D721Med (cell line): ENCODE data around the gene NCF4.

Experiments
- DNase-seq: peaks from one replicate; pipeline ENCODE4 v3.0.0; 2011; ENCODE audit warnings: low spot score; ENCODE audit not compliant: insufficient read length
- FAIRE-seq: peaks from 2 replicates; lab custom pipeline; 2011; peaks lifted over from hg19 to GRCh38; lab: Jason Lieb, UNC
- TF ChIP-seq, protein P1 (sequence below): IDR thresholded peaks from 2 replicates; pipeline ENCODE4 v1.5.1; 2012; ENCODE audit warnings: mild to moderate bottlenecking, control low read depth; ENCODE audit not compliant: insufficient read depth; ENCODE audit errors: missing control alignments

The NCF4 gene

DNA sequence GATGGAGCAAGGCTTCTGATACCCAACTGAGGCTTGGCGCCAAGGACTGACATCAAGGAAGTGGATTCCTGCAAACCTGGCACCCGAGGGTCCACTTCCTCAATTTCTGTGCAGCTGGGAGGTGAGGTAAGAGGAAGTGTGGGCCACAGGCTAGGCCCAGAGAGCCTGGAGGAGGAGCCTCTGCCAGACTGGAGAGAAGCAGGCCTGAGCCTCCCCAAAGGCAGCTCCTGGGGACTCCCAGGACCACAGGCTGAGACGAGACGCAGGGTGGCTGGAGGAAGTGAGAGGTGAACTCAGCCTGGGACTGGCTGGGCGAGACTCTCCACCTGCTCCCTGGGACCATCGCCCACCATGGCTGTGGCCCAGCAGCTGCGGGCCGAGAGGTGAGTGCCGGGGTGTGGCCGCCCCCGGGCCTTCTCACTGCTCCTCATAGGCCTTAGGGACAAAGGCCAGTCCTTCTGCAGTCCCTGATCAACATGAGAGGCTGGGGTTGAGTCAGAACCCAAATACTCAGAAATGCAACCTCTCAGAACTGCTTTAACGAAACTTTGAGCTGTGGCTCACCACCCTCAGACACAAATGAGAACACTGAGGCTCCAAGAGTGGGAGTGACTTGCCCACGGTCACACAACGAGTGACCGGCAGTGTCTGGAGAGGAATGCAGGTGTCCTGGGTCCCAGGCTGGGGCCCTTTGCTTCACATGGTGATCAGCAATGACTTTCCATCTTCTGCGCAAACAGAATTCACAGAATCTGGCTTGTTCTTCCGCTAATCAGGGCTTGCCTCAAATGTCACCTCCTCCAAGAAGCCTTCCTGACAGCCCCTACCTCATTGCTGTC is at the start of gene NCF4:
Gene NCF4 (plus strand): TSS at position 186 of the 839 bp plus-strand sequence. CDS start 166 bp downstream, at position 352.
- DNase-seq: no peak
- TF ChIP-seq, protein P1, sequence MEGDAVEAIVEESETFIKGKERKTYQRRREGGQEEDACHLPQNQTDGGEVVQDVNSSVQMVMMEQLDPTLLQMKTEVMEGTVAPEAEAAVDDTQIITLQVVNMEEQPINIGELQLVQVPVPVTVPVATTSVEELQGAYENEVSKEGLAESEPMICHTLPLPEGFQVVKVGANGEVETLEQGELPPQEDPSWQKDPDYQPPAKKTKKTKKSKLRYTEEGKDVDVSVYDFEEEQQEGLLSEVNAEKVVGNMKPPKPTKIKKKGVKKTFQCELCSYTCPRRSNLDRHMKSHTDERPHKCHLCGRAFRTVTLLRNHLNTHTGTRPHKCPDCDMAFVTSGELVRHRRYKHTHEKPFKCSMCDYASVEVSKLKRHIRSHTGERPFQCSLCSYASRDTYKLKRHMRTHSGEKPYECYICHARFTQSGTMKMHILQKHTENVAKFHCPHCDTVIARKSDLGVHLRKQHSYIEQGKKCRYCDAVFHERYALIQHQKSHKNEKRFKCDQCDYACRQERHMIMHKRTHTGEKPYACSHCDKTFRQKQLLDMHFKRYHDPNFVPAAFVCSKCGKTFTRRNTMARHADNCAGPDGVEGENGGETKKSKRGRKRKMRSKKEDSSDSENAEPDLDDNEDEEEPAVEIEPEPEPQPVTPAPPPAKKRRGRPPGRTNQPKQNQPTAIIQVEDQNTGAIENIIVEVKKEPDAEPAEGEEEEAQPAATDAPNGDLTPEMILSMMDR: no peak
- FAIRE-seq: no peak

DNA sequence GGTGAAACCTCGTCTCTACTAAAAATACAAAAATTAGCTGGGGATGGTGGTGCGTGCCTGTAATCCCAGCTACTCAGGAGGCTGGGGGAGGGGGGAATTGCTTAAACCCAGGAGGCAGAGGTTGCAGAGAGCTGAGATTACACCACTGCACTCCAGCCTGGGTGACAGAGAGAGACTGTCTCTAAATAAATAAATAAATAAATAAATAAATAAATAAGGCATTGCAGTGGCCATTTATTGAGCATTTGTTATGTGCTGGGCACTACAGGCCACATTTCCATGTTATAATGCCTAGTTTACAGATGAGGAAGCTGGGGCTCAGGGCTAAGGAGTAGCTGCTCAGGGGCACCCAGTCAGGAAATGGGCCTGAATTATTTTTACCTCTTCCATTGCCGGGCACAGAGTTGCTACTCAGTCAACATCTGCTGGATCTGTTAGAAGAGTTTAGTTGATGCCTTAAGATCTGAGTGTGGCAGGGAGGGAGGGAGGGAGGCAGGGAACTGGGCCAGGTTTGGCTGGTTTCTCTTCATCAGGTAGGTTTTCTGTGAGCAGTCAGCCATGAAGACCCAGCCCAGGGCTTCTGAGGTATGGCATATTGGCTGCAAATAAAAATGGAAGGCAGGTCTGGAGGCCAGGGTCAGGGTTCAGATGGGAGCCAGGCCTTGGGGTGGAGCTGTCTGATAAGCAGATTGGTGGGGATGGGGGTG is 49.6 kb upstream of the NCF4 start:
- FAIRE-seq: no peak
- TF ChIP-seq, protein P1: no peak
- DNase-seq: no peak

DNA sequence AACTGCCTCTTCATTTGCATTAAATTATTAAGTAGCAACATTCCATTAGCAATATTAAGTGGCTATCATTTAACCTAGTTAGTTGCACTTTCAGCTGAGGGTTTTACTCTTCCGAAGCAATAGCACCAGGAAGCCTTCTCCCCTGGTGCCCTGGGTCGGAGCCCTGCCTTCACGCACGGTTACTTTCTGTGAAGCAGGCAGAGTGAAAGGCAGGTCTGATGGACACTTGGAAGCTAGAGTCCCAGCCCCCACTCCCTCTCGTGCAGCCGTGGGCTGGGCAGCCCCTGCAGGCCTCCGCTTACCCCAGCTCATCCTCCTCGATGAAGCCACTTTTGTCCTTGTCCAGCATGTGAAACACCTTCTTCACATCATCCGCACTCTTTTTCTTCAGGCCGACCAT is 46.0 kb upstream of the NCF4 start:
- TF ChIP-seq, protein P1: no peak
- no peak for DNase-seq
- no peak for FAIRE-seq

DNA sequence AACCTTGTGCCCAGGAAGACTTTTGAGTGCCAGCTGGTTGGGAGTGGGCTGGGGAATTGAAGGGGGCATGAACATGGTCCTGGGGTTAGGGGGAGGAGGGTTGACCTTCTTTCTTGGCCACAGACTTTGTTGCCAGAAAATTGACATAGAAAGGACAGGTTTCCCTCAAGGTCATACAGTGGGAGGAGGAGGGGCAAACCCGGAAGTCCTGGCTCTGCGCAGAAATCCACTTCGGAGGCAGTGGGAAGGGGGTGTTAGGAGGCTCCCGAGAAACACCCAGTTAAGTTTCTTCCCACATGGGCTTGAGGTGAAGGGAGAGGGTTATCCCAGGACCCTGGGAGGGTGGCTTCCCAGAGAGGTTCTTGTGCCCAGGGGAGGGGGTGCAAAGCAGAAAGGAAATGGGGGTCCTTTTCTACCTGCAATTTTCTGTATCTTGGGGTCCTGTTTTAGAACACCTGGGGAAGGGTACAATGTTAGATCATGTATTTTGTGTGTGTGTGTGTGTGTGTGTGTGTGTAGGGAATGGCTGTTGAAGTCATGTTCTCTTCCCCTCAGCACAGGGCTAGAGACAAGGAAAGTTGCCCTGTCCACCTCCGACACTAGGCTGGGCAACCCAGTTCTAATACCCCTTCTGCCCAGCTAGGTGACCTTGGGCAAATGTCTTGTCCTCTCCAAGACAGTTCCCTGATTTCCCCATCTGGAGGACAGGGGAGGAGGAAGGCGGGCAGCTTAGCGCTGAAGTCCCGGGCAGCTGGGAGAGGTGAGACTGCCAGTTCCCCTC is 45.1 kb upstream of the NCF4 start:
- TF ChIP-seq, protein P1: no peak
- DNase-seq (no peak), FAIRE-seq (no peak)

DNA sequence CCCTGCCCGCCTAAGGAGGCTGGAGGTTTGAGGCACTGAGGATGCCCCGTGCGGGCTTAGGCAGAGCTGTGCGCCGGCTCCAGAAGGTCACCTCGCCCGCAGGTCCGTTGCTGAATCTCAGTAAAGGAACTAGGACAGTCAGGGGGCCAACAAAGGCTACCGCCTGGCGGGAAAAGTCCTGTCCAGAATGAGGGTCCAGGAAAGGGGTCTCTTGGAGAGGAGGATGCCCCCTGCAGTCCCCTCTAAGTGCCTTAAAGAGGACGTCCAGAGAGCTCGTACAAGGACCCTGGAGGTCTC is 44.5 kb upstream of the NCF4 start:
- DNase-seq: no peak
- TF ChIP-seq, protein P1: no peak
- no peak for FAIRE-seq

DNA sequence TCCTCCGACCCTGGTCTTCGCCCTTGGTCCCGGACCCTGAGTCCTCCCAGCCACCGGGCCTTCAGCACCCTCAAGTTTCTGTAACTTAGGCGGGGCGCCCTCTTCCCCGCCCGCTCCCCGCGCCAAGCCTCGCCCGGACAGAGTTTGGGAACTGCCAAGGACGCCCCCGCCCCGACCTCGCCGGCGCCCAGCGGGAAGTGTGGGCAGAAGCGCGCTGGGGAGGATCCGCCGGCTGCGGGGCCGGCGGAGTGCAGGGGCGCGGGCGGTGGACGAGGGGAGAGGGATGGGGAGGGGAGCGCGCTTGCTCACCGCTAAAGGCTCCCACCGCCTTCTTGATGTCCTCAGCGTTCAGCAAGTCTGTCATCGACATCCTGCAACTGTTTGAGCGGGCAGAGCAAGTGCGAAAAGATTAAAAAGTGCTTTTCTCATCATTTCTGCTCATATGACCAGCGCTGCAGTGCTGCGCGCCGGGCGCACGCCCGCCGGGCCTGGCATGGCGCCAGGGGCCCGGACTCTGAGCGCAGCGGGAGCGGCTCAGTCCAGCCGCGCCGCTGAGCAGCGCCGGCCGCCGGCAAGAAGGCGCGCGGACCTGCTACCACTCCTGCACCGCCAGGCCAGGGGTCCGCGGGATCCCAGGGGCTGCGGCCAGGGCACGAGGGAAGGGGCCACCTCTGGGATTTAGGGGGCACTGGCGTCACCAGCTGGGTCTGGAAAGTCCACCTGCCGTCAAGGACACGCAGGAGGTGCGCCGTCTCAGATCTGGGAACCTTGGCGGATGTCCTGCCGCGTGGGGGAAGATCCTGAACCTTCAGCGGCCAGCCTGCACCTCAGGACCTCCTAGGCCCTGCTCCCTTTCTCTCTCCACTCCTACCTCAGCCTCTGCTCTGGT is 43.9 kb upstream of the NCF4 start, which contains the start of gene PVALB:
Gene PVALB (minus strand): TSS at position 400 of the 889 bp plus-strand sequence. CDS start 30 bp downstream, at position 370.
- TF ChIP-seq, protein P1: no peak
- no peak for FAIRE-seq
- no peak for DNase-seq
